ENCODE results near the gene ASB2. TPM values are rescaled to one million over a fixed set of nuclear protein-coding genes. Genes with fewer than 3 reads are reported as not detected.
A peak's percentile ranks its signal among the peaks of the same experiment; 100 is the strongest.

ASB2 gene
- total and polyA plus RNA-seq, 2 donors (not counting 1 experiment from before 2014, with no cell fraction given), result 0.99 to 1.5 TPM

- TF ChIP-seq CTCF (conservative IDR thresholded peaks at IDR 0.05 in 1 of 2, IDR thresholded peaks at IDR 0.05 in 1 of 2; ENCODE audit: low read depth in 1 of 2, low read length in 2 of 2) (no peak), EZH2 (IDR thresholded peaks at IDR 0.05; ENCODE audit: low read length, missing control alignments) (no peak)
- no peak for DNase-seq (ENCODE audit: low read depth in 2 of 2)
- Histone ChIP-seq H3K4me2 (ENCODE audit: extremely low read depth, insufficient read depth, low read length) (no peak overlapping the region), H3K4me3 (replicated peaks in 1 of 4; ENCODE audit: control extremely low read depth in 1 of 4, insufficient read depth in 1 of 4, low read depth in 3 of 4, low read length in 4 of 4) (no peak overlapping the region), H3K36me3 (ENCODE audit: control insufficient read depth, insufficient read depth, low read length) (no peaks in the 10 kb centered on the region), H3K79me2 (ENCODE audit: control insufficient read depth, insufficient read depth, low read length) (no peaks in the 10 kb centered on the region), H3K9ac (ENCODE audit: insufficient read depth, low read length) (no peak overlapping the region), H3K9me3 (ENCODE audit: control insufficient read depth, insufficient read depth, low read depth, low read length) (no peaks in the 10 kb centered on the region), H3K4me1 (ENCODE audit: control insufficient read depth, extremely low read depth, insufficient read depth, low read length) (no peaks in the 10 kb centered on the region), H3K27ac (ENCODE audit: insufficient read depth, low read length) (no peak overlapping the region), H4K20me1 (ENCODE audit: control insufficient read depth, extremely low read depth, insufficient read depth, low read length) (no peaks in the 10 kb centered on the region), H2AFZ (ENCODE audit: low read length) (no peak overlapping the region), H3K27me3 (ENCODE audit: control insufficient read depth, insufficient read depth, low read length) (no peaks in the 10 kb centered on the region)
Observed at GRCh38 chr14:93905623-93906022, 70.7 kb downstream of the ASB2 start.

DNA sequence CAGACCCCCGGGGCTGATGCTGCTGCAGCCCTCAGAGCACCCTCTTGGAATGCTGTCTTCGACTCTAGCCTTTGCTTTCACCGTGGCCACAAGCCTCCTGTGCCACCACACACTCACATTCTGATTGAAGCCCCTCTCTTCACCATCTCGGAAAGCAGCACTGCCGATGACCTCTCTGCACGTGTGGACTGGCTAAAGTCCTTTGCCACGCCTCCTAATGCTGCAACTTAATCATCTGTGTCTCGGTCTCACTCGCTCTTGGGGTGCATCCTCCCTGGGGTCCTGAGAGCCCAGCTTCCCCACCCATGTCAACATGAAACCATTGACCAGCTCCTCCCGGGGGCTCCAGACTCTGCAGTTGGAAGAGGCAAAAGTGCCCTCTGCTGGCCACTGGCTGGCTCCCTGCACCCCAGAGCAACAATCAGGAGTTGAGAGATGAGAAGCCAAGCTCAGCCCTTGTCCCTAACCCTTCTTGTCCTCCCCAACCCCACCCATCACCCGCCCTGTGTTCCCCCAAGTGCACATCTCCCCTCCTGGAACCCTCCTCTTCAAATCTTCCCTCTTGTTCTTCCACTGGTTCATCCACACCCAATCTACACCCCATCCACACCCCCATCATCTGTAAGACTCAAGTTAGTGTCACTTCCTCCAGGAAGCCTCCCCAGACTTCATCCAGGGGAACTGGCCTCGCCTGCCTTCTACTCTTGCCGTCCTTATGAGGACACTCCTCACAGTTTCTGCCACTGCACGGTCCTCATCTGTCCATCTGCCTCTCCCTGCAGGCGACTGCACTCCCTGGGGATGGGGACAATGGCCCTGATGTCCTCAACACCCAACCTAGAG lies 72.8 kb downstream of the ASB2 start:
- Histone ChIP-seq H3K9me3 (ENCODE audit: control insufficient read depth, insufficient read depth, low read depth, low read length) (no peaks in the 10 kb centered on the region), H3K9ac (ENCODE audit: insufficient read depth, low read length) (no peak overlapping the region), H3K4me2 (ENCODE audit: extremely low read depth, insufficient read depth, low read length) (no peak overlapping the region), H3K27me3 (ENCODE audit: control insufficient read depth, insufficient read depth, low read length) (no peaks in the 10 kb centered on the region), H3K4me1 (ENCODE audit: control insufficient read depth, extremely low read depth, insufficient read depth, low read length) (no peaks in the 10 kb centered on the region), H3K4me3 (replicated peaks in 1 of 4; ENCODE audit: control extremely low read depth in 1 of 4, insufficient read depth in 1 of 4, low read depth in 3 of 4, low read length in 4 of 4) (no peak overlapping the region), H4K20me1 (ENCODE audit: control insufficient read depth, extremely low read depth, insufficient read depth, low read length) (no peaks in the 10 kb centered on the region), H3K36me3 (ENCODE audit: control insufficient read depth, insufficient read depth, low read length) (no peaks in the 10 kb centered on the region), H3K27ac (ENCODE audit: insufficient read depth, low read length) (no peak overlapping the region), H3K79me2 (ENCODE audit: control insufficient read depth, insufficient read depth, low read length) (no peaks in the 10 kb centered on the region), H2AFZ (ENCODE audit: low read length) (no peak overlapping the region)
- TF ChIP-seq EZH2 (IDR thresholded peaks at IDR 0.05; ENCODE audit: low read length, missing control alignments), result no peak
- TF ChIP-seq CTCF (conservative IDR thresholded peaks at IDR 0.05 in 1 of 2, IDR thresholded peaks at IDR 0.05 in 1 of 2; ENCODE audit: low read depth in 1 of 2, low read length in 2 of 2), result peak in 1 of 2 donors; percentile 9
- no peak for DNase-seq (ENCODE audit: low read depth in 2 of 2)

DNA sequence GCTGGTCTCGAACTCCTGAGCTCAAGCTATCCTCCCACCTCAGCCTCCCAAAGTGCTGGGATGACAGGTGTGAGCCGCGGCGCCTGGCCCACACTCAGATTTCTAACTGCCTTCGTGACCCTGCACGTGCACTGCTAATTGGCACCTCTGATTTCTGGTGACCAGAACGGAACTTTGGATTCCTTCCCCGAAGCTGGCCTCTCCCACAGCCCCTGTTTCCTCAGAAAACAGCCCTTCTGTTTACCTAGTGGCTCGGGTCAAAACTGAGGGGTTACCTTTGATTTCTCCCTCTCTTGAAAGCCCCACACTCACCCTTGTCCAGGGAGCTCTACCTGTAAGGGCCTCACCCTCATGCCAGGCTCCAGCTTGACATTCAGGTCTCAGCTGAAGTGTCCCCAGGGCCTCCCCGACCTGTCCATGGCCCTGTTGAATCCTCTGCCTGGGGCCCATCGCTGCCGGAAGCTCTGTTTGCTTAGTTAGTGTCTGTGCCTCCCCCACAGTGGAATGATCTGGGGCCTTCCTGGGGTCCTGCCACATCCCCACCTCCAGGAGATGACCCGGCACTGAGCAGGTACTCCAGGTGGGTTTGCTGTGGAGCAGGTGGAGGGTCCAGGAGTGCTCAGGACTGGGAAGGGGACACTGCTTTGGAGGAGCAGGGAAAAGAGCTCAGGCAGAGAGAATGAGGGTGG lies 73.6 kb downstream of the ASB2 start:
- Histone ChIP-seq H3K27ac (ENCODE audit: insufficient read depth, low read length) (no peak overlapping the region), H3K9me3 (ENCODE audit: control insufficient read depth, insufficient read depth, low read depth, low read length) (no peaks in the 10 kb centered on the region), H4K20me1 (ENCODE audit: control insufficient read depth, extremely low read depth, insufficient read depth, low read length) (no peaks in the 10 kb centered on the region), H3K27me3 (ENCODE audit: control insufficient read depth, insufficient read depth, low read length) (no peaks in the 10 kb centered on the region), H3K4me2 (ENCODE audit: extremely low read depth, insufficient read depth, low read length) (no peak overlapping the region), H3K4me3 (replicated peaks in 1 of 4; ENCODE audit: control extremely low read depth in 1 of 4, insufficient read depth in 1 of 4, low read depth in 3 of 4, low read length in 4 of 4) (no peak overlapping the region), H3K4me1 (ENCODE audit: control insufficient read depth, extremely low read depth, insufficient read depth, low read length) (no peaks in the 10 kb centered on the region), H3K9ac (ENCODE audit: insufficient read depth, low read length) (no peak overlapping the region), H3K79me2 (ENCODE audit: control insufficient read depth, insufficient read depth, low read length) (no peaks in the 10 kb centered on the region), H2AFZ (ENCODE audit: low read length) (no peak overlapping the region), H3K36me3 (ENCODE audit: control insufficient read depth, insufficient read depth, low read length) (no peaks in the 10 kb centered on the region)
- DNase-seq (ENCODE audit: low read depth in 2 of 2), result no peak
- TF ChIP-seq CTCF (conservative IDR thresholded peaks at IDR 0.05 in 1 of 2, IDR thresholded peaks at IDR 0.05 in 1 of 2; ENCODE audit: low read depth in 1 of 2, low read length in 2 of 2) (no peak), EZH2 (IDR thresholded peaks at IDR 0.05; ENCODE audit: low read length, missing control alignments) (no peak)
